Fibroblast of pulmonary artery (primary cell): ENCODE data around the gene ZNF605.

Experiments
- DNase-seq: peaks from one replicate; pipeline ENCODE4 v3.0.0-alpha.2; 2010; ENCODE audit warnings: low read depth
- H3K4me3 ChIP-seq: replicated peaks from 2 replicates; pipeline ENCODE4 v1.5.1; 2011; ENCODE audit warnings: low read depth, mild to moderate bottlenecking, control low read depth, low read length, moderate library complexity
- CTCF ChIP-seq: IDR thresholded peaks from 2 replicates; pipeline ENCODE4 v1.5.1; 2011; ENCODE audit warnings: mild to moderate bottlenecking, control low read depth, low read length, inconsistent platforms; ENCODE audit errors: missing control alignments

The ZNF605 gene

GRCh38 chr12:132953771-132954170, 2.3 kb downstream of the ZNF605 start:
- no peak for TF ChIP-seq CTCF
- no peak overlapping the region for H3K4me3 ChIP-seq
- no peak for DNase-seq

GRCh38 chr12:132953163-132953425, 3.0 kb downstream of the ZNF605 start:
- no peak for TF ChIP-seq CTCF
- H3K4me3 ChIP-seq = no peak overlapping the region
- DNase-seq = no peak

GRCh38 chr12:132952371-132953162, 3.5 kb downstream of the ZNF605 start:
- no peak for DNase-seq
- H3K4me3 ChIP-seq = no peak overlapping the region
- no peak for TF ChIP-seq CTCF

GRCh38 chr12:132951649-132952048, 4.5 kb downstream of the ZNF605 start:
- no peak for DNase-seq
- H3K4me3 ChIP-seq = no peak overlapping the region
- TF ChIP-seq CTCF = no peak

GRCh38 chr12:132950844-132951535, 5.1 kb downstream of the ZNF605 start:
- no peak overlapping the region for H3K4me3 ChIP-seq
- no peak for TF ChIP-seq CTCF
- DNase-seq = no peak

- no peak for TF ChIP-seq CTCF
- no peak overlapping the region for H3K4me3 ChIP-seq
- DNase-seq = no peak
Measured at GRCh38 chr12:132949936-132950837, 5.9 kb downstream of the ZNF605 start.
